AG04450 (cell line): Measurements from ENCODE around the gene AKR1E2. TPM values are rescaled to one million over a fixed set of nuclear protein-coding genes. Genes with fewer than 3 reads are reported as not detected.
A peak's percentile ranks its signal among the peaks of the same experiment; 100 is the strongest.

Source experiments
- CTCF ChIA-PET: fragments of 300-600, 350-600 bp; formaldehyde crosslinking; extraction: SDS; loops from one replicate; lab custom pipeline; 2022; ENCODE audit warnings: antibody characterized with exemption, inconsistent platforms; lab: Charles Lee
- POLR2A ChIA-PET: fragments of 350-600 bp; formaldehyde crosslinking; extraction: SDS; loops from one replicate; lab custom pipeline; 2021; ENCODE audit warnings: antibody characterized with exemption, inconsistent platforms; lab: Yijun Ruan, JAX
- DNase-seq: peaks from one replicate; pipeline ENCODE4 v3.0.0-alpha.2; 2011; ENCODE audit warnings: low read depth, low spot score
- H3K27ac ChIP-seq: one replicate; pipeline ENCODE4 v1.5.1; 2012; ENCODE audit warnings: low read depth, low read length, control low read depth
- H3K27me3 ChIP-seq: one replicate; pipeline ENCODE4 v1.6.0; 2012; ENCODE audit warnings: low read length; ENCODE audit not compliant: control insufficient read depth, insufficient read depth
- H3K4me3 ChIP-seq: 2 replicates; pipeline ENCODE4 v1.5.1; 2011; ENCODE audit warnings: mild to moderate bottlenecking, low read depth, low read length, control low read depth
- H3K9me3 ChIP-seq: 2 replicates; pipeline ENCODE4 v1.5.1; 2012; ENCODE audit warnings: low read length; ENCODE audit not compliant: control insufficient read depth, insufficient read depth
- polyA plus RNA-seq: library from polyadenylated mRNA; depleted of rRNA; stranded (reverse); fragments of >200 nt; gene quantifications from 2 replicates; pipeline ENCODE4 v1.2.3, GENCODE V29; 2011
- TF ChIP-seq, protein P1 (sequence below): IDR thresholded peaks from 2 replicates; pipeline ENCODE4 v1.5.1; 2011; ENCODE audit warnings: low read depth, low read length, control low read depth, inconsistent platforms

Gene AKR1E2
- polyA plus RNA-seq, 1 experiment, result 1.3 TPM

DNA sequence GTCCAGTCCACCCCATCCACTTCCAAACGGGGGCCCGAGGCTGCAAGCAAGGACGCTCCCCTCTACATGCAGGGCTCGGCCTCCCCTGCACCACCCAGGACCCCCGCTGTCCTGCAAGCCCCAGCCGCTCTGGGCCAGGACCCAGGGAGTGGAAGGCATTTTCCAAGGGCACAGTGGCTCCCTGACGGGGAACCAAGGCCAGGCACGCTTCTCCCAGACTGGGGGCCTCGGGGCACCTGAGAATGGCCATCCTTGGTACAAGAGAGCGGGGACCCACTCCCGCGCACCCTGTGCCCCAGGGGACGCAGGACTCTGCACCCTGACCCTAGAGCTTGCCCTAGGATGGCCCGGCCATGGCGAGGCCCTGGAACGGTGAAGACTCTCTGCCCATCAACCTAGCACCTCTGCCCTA is 545 bp upstream of the AKR1E2 start:
- POLR2A ChIA-PET, result no interaction called here
- TF ChIP-seq, protein P1, sequence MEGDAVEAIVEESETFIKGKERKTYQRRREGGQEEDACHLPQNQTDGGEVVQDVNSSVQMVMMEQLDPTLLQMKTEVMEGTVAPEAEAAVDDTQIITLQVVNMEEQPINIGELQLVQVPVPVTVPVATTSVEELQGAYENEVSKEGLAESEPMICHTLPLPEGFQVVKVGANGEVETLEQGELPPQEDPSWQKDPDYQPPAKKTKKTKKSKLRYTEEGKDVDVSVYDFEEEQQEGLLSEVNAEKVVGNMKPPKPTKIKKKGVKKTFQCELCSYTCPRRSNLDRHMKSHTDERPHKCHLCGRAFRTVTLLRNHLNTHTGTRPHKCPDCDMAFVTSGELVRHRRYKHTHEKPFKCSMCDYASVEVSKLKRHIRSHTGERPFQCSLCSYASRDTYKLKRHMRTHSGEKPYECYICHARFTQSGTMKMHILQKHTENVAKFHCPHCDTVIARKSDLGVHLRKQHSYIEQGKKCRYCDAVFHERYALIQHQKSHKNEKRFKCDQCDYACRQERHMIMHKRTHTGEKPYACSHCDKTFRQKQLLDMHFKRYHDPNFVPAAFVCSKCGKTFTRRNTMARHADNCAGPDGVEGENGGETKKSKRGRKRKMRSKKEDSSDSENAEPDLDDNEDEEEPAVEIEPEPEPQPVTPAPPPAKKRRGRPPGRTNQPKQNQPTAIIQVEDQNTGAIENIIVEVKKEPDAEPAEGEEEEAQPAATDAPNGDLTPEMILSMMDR, result no peak

DNA sequence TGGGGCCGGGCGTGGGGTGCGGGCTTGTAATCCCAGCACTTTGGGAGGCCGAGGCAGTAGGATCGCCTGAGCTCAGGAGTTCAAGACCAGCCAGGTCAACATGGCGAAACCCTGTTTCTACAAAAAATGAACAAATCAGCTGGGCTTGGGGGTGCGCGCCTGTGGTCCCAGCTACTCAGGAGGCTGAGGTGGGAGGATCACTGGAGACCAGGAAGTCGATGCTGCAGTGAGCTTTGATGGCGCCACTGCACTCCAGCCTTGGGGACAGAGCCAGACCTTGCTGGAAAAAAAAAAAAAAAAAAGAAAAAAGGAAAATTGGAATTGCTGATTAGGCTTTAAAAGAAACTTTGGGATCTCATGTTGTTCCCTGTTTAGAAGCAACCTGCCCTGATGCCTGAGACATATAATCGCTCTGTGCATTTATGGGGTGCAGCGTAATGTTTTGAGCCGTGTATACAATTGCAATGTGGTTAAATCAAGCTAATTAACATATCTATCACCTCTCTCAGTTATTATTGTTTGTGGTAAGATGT is 851 bp downstream of the AKR1E2 start:
- POLR2A ChIA-PET, result interaction anchor here (0.7 to 0.9 kb wide), 2 partner anchors 12 to 1077 kb away, joined by 3 to 5 read pairs; no protein-coding TSS in a partner anchor
- Histone ChIP-seq H3K4me3 (peak overlapping the region; percentile 58), H3K27me3 (no peaks in the 10 kb centered on the region), H3K9me3 (peaks cover 9% of the 10 kb centered on the region; the same call in 1 of the 2 replicates), H3K27ac (peak overlapping the region; percentile 57)
- no peak for DNase-seq
- CTCF ChIA-PET, result interaction anchor here (0.7 to 4.2 kb wide), 9 partner anchors 12 to 1631 kb away, joined by 3 to 32 read pairs (median 4); no protein-coding TSS in a partner anchor
- TF ChIP-seq, protein P1, result no peak

More for the DNA sequence above, 545 bp upstream of the AKR1E2 start:
- DNase-seq, result no peak
- peaks cover 9% of the 10 kb centered on the region; the same call in 1 of the 2 replicates for H3K9me3 ChIP-seq
- no peak overlapping the region for H3K27ac ChIP-seq
- H3K4me3 ChIP-seq, result no peak overlapping the region
- CTCF ChIA-PET, result interaction anchor here (3.2 to 4.2 kb wide), 2 partner anchors 10 to 24 kb away, joined by 13 to 32 read pairs; no protein-coding TSS in a partner anchor
- no peaks in the 10 kb centered on the region for H3K27me3 ChIP-seq

DNA sequence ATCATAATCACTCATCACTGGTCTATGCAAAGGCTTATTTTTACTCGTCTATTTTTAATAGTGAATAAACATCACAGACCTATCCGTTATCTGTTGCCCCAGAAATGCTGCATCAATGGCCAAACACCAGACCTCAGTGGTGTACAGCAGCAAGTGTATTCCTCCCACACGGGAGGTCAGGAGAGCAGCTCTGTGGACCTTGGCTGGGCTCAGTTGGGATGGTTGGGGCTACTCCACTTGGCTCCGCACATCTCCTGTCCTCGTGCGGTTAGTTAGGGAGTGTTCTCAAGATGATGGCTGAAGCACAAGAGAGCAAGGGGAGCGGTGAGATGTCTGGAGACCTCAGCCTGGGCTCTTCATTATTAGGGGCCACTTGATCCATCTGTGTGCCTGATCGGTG is 2.0 kb downstream of the AKR1E2 start:
- Histone ChIP-seq H3K27me3 (no peaks in the 10 kb centered on the region), H3K27ac (no peak overlapping the region), H3K9me3 (peaks cover 9% of the 10 kb centered on the region; the same call in 1 of the 2 replicates), H3K4me3 (no peak overlapping the region)
- TF ChIP-seq, protein P1, result no peak
- DNase-seq, result no peak
- ChIA-PET CTCF (interaction anchor here (1.1 to 4.2 kb wide), 4 partner anchors 13 to 266 kb away, joined by 3 to 32 read pairs (median 8); partner anchors contain the start of gene AKR1C3), POLR2A (no interaction called here)

DNA sequence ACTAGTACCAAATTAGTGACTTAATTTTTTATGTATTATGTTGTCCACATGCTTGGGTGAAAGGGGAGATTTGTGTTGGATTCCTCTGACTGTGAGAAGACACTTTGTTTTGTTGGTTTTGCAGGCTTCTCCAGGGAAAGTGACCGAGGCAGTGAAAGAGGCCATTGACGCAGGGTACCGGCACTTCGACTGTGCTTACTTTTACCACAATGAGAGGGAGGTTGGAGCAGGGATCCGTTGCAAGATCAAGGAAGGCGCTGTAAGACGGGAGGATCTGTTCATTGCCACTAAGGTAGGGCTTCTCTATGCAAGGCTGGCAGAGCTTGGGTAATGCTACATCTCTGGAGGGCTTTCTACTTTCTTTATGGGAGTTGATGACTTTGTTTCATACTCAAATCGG is 4.5 kb downstream of the AKR1E2 start:
- ChIA-PET CTCF (interaction anchor here (0.8 to 3.2 kb wide), 4 partner anchors 15 to 553 kb away, joined by 3 to 21 read pairs (median 6); no protein-coding TSS in a partner anchor), POLR2A (no interaction called here)
- Histone ChIP-seq H3K4me3 (no peak overlapping the region), H3K27ac (no peak overlapping the region), H3K9me3 (peaks cover 5% of the 10 kb centered on the region; the same call in 1 of the 2 replicates), H3K27me3 (no peaks in the 10 kb centered on the region)
- DNase-seq, result no peak
- TF ChIP-seq, protein P1, result no peak

DNA sequence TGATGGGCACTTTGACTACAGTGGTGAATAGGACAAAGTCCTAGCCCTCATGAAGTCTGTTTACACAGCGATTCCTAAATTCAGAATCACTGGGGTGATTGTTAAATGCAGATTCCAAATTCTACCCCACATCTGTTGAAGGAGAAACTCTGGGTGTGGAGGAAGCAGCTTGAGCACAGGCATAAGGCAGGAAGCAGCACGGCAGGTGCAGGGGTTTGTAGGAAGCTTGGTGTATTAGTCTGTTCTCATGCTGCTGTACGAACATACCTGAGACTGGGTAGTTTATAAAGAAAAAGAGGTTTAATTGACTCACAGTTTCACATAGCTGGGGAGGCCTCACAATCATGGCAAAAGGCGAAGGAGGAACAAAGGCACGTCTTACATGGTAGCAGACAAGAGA is 5.1 kb downstream of the AKR1E2 start:
- CTCF ChIA-PET, result interaction anchor here (3.2 kb wide), 1 partner anchor 16 kb away, joined by 21 read pairs; no protein-coding TSS in a partner anchor
- no peak for DNase-seq
- H3K27me3 ChIP-seq, result no peaks in the 10 kb centered on the region
- POLR2A ChIA-PET, result no interaction called here
- H3K4me3 ChIP-seq, result no peak overlapping the region
- H3K9me3 ChIP-seq, result no peaks in the 10 kb centered on the region
- no peak overlapping the region for H3K27ac ChIP-seq
- TF ChIP-seq, protein P1, result no peak
